ENCODE measurements around the gene MXRA7.

DNA sequence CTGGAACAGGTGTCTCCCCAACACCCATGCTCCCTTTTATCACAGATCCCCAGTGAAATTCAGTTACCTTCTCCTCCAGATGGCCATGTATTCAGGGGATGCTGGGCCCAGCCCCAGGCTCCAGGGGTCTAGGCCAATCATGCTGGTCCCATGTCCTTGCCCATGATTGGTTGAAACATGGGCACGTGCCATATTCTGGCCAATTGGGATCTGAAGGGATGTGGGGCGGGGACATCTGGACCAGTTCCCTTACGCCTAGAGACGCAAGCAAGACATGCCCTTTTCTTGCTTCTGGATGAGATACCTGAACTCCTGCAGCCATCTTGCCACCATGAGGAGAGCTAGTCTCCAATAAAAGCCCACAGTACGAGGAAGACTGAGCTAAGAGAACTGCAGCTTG, 36.2 kb downstream of the MXRA7 start:
- TF ChIP-seq CTCF (conservative IDR thresholded peaks at IDR 0.05; ENCODE audit: low read depth, low read length) (no peak), MXI1 (IDR thresholded peaks at IDR 0.05; ENCODE audit: borderline replicate concordance, low read depth, low read length) (no peak), POLR2A (IDR thresholded peaks at IDR 0.05; ENCODE audit: low read depth, low read length) (no peak), NFE2L2 (IDR thresholded peaks at IDR 0.05; ENCODE audit: low read depth, low read length) (no peak), RAD21 (IDR thresholded peaks at IDR 0.05; ENCODE audit: low read length) (no peak), RFX5 (IDR thresholded peaks at IDR 0.05; ENCODE audit: low read depth, low read length) (no peak), SMC3 (IDR thresholded peaks at IDR 0.05; ENCODE audit: low read depth, low read length) (no peak), MAFK (IDR thresholded peaks at IDR 0.05; ENCODE audit: low read depth, low read length) (no peak)
- TF ChIP-seq, protein P1, sequence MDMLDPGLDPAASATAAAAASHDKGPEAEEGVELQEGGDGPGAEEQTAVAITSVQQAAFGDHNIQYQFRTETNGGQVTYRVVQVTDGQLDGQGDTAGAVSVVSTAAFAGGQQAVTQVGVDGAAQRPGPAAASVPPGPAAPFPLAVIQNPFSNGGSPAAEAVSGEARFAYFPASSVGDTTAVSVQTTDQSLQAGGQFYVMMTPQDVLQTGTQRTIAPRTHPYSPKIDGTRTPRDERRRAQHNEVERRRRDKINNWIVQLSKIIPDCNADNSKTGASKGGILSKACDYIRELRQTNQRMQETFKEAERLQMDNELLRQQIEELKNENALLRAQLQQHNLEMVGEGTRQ (IDR thresholded peaks at IDR 0.05; ENCODE audit: low read depth, low read length), result peak; percentile 71; the same call in 1 of the 2 replicates

Measured in IMR-90 (cell line).